A549 (cell line): ENCODE measurements around the gene ETNPPL. TPM values are rescaled to one million over a fixed set of nuclear protein-coding genes. Genes with fewer than 3 reads are reported as not detected.

Experiments
- ATAC-seq, 2 experiments: fragments of 200-7000 bp in 1 of 2; fragments of >200 bp in 1 of 2; cut with Nextera tagmentation in 1 of 2; cut with Tn5 transposase in 1 of 2; 3 replicates each; pipeline versions ENCODE4 v1.8.0 to v1.9.1; 2018 to 2020; ENCODE audit warnings: mild to moderate bottlenecking in 1 of 2, moderate library complexity in 1 of 2
- CTCF ChIA-PET: fragments of 300-600 bp; sonication (Branson Sonifier 250); formaldehyde crosslinking; extraction: SDS; loops from one replicate; lab custom pipeline; 2021; ENCODE audit warnings: antibody characterized with exemption, inconsistent platforms; lab: Yijun Ruan, JAX
- POLR2A ChIA-PET: fragments of 350-600 bp; formaldehyde crosslinking; extraction: SDS; loops from one replicate; lab custom pipeline; 2021; ENCODE audit warnings: antibody characterized with exemption, inconsistent platforms; lab: Yijun Ruan, JAX
- DNase-seq, 2 experiments: peaks; one replicate each; pipeline versions ENCODE4 v3.0.0 to v3.0.0-alpha.2; 2011 to 2016; ENCODE audit warnings: low read depth in 1 of 2, low spot score in 1 of 2
- FAIRE-seq: peaks from 2 replicates; lab custom pipeline; 2011; peaks lifted over from hg19 to GRCh38; lab: Jason Lieb, UNC
- H3K27ac ChIP-seq, 2 experiments: fragments of >200 bp; sonication (Bioruptor Twin); formaldehyde crosslinking; 3 replicates each; pipeline ENCODE4 v1.5.1; 2016 to 2017
- H3K4me1 ChIP-seq: fragments of >200 bp; sonication (Bioruptor Twin); formaldehyde crosslinking; 3 replicates; pipeline ENCODE4 v1.6.1; 2016
- H3K4me2 ChIP-seq: fragments of >200 bp; sonication (Bioruptor Twin); formaldehyde crosslinking; 3 replicates; pipeline ENCODE4 v1.6.1; 2016
- H3K4me3 ChIP-seq: fragments of >200 bp; sonication (Bioruptor Twin); formaldehyde crosslinking; 3 replicates; pipeline ENCODE4 v1.5.1; 2016
- H3K9me3 ChIP-seq: fragments of >200 bp; sonication (Bioruptor Twin); formaldehyde crosslinking; 3 replicates; pipeline ENCODE4 v1.6.1; 2016
- CHD4 ChIP-seq: fragments of 200-600 bp; sonication (generic); IDR thresholded peaks from 2 replicates; pipeline ENCODE4 v1.6.1; 2016; ENCODE audit warnings: antibody characterized with exemption, mild to moderate bottlenecking, borderline replicate concordance
- E2F6 ChIP-seq: IDR thresholded peaks from 2 replicates; pipeline ENCODE4 v1.6.1; 2012; ENCODE audit warnings: low read depth, borderline replicate concordance
- EHF ChIP-seq: fragments of 250-450 bp; sonication (Bioruptor Pico); IDR thresholded peaks from 2 replicates; pipeline ENCODE4 v1.5.0; 2020; ENCODE audit warnings: mild to moderate bottlenecking
- EHMT2 ChIP-seq: fragments of 200-600 bp; sonication (generic); IDR thresholded peaks from 2 replicates; pipeline ENCODE4 v1.6.1; 2016; ENCODE audit warnings: antibody characterized with exemption, low read depth, mild to moderate bottlenecking, moderate library complexity
- ESRRA ChIP-seq: fragments of 150-350 bp; IDR thresholded peaks from 2 replicates; pipeline ENCODE4 v1.6.1; 2014; ENCODE audit warnings: mild to moderate bottlenecking, low read length, borderline replicate concordance
- FOSL2 ChIP-seq, 2 experiments: fragments of 450-650 bp in 1 of 2; fragments of >200 bp in 1 of 2; sonication (Bioruptor Twin) in 1 of 2; formaldehyde crosslinking; IDR thresholded peaks; 2 replicates each; pipeline versions ENCODE4 v1.5.0 to v1.6.1; 2016 to 2020; ENCODE audit warnings: mild to moderate bottlenecking in 1 of 2, moderate library complexity in 1 of 2
- HMGXB4 ChIP-seq: fragments of 250-450 bp; sonication (Bioruptor Pico); IDR thresholded peaks from 2 replicates; pipeline ENCODE4 v1.5.0; 2021; ENCODE audit warnings: mild to moderate bottlenecking, moderate library complexity, borderline replicate concordance
- JUN ChIP-seq, 2 experiments: fragments of >200 bp; sonication (Bioruptor Twin); formaldehyde crosslinking; IDR thresholded peaks; 2 replicates in 1 of 2; 3 replicates in 1 of 2; pipeline ENCODE4 v1.6.1; 2016 to 2017
- MAFK ChIP-seq: fragments of 450-650 bp; IDR thresholded peaks from 2 replicates; pipeline ENCODE4 v1.6.1; 2014; ENCODE audit not compliant: partially characterized antibody
- MYC ChIP-seq: IDR thresholded peaks from 2 replicates; pipeline ENCODE4 v1.6.1; 2012; ENCODE audit warnings: mild to moderate bottlenecking, inconsistent platforms, low read length, improper control_type of control experiment, borderline replicate concordance
- NPAS2 ChIP-seq: fragments of 250-450 bp; sonication (Bioruptor Pico); IDR thresholded peaks from 2 replicates; pipeline ENCODE4 v1.8.0; 2022; ENCODE audit warnings: mild to moderate bottlenecking, moderate library complexity, borderline replicate concordance
- PBX3 ChIP-seq: IDR thresholded peaks from 2 replicates; pipeline ENCODE4 v1.6.1; 2012
- RARB ChIP-seq: fragments of 250-450 bp; sonication (Bioruptor Pico); IDR thresholded peaks from 2 replicates; pipeline ENCODE4 v1.8.0; 2021; ENCODE audit warnings: mild to moderate bottlenecking, moderate library complexity
- RFX5 ChIP-seq: fragments of 450-650 bp; IDR thresholded peaks from 2 replicates; pipeline ENCODE4 v1.7.1; 2014; ENCODE audit warnings: antibody characterized with exemption, mild to moderate bottlenecking, moderate library complexity
- RNF2 ChIP-seq: fragments of 200-600 bp; sonication (generic); IDR thresholded peaks from 2 replicates; pipeline ENCODE4 v1.6.1; 2016; ENCODE audit warnings: low read depth, mild to moderate bottlenecking, antibody characterized with exemption, moderate library complexity, borderline replicate concordance
- TFCP2L1 ChIP-seq: fragments of 250-450 bp; sonication (Bioruptor Pico); IDR thresholded peaks from 2 replicates; pipeline ENCODE4 v1.5.0; 2021; ENCODE audit warnings: mild to moderate bottlenecking
- ZFP36 ChIP-seq: fragments of 450-650 bp; IDR thresholded peaks from 2 replicates; pipeline ENCODE4 v1.6.1; 2014; ENCODE audit warnings: borderline replicate concordance; ENCODE audit not compliant: partially characterized antibody
- ZNF302 ChIP-seq: fragments of 250-450 bp; sonication (Bioruptor Pico); IDR thresholded peaks from 2 replicates; pipeline ENCODE4 v1.9.0; 2021; ENCODE audit warnings: inconsistent platforms, mild to moderate bottlenecking, moderate library complexity
- ZSCAN20 ChIP-seq: fragments of 250-450 bp; sonication (Bioruptor Pico); IDR thresholded peaks from 2 replicates; pipeline ENCODE4 v1.8.0; 2022; ENCODE audit warnings: mild to moderate bottlenecking, moderate library complexity
- WGBS: methylation state at CpG from one replicate; pipeline ENCODE4 v1.1.6; 2017; ENCODE audit errors: missing lambda C conversion rate; 5-methylcytosine and 5-hydroxymethylcytosine counted together
- polyA plus RNA-seq, 4 experiments: library from polyadenylated mRNA; depleted of rRNA in 3 of 4; stranded (reverse); fragments of >200 nt; fragmentation: RNase III in 1 of 4; extraction: RNeasy Plus Mini Kit Qiagen cat#74134 plus additional on column Dnase treatment in 1 of 4; gene quantifications; 2 replicates in 3 of 4; 3 replicates in 1 of 4; pipeline ENCODE4 v1.2.3, GENCODE V29; 2011 to 2017

Gene ETNPPL
- polyA plus RNA-seq, 2 of the 4 experiments (the other 2 are of a cell fraction), result not detected

GRCh38 chr4:108742451-108743420, 20.1 kb downstream of the ETNPPL start (continued):
- TF ChIP-seq PBX3 (no peak), EHMT2 (no peak), HMGXB4 (CRISPR knock-in tag) (no peak), TFCP2L1 (CRISPR knock-in tag) (no peak), ESRRA (no peak), RARB (CRISPR knock-in tag) (no peak), RNF2 (no peak), EHF (CRISPR knock-in tag) (no peak)

- H3K4me2 ChIP-seq, result no peak overlapping the region
- 40% methylated on average over 2 of the region's 2 CpGs for WGBS
- no peak overlapping the region for H3K27ac ChIP-seq
- no peak for FAIRE-seq
- CTCF ChIA-PET, result no interaction called here
- no peak for DNase-seq
- no peak overlapping the region for H3K4me3 ChIP-seq
- POLR2A ChIA-PET, result no interaction called here
- ATAC-seq, result no peak
- no peaks in the 10 kb centered on the region for H3K4me1 ChIP-seq
- H3K9me3 ChIP-seq, result no peaks in the 10 kb centered on the region
- TF ChIP-seq MAFK (peak; percentile 82), RFX5 (no peak)
Observed at GRCh38 chr4:108738003-108738706, 24.7 kb downstream of the ETNPPL start.

- H3K4me3 ChIP-seq, result no peak overlapping the region
- no peak for FAIRE-seq
- no peak overlapping the region for H3K27ac ChIP-seq
- TF ChIP-seq NPAS2 (CRISPR knock-in tag), result no peak
- no peak for TF ChIP-seq ZSCAN20 (CRISPR knock-in tag)
- TF ChIP-seq E2F6, result no peak
- TF ChIP-seq CHD4, result no peak
- TF ChIP-seq RNF2, result no peak
- no peak for TF ChIP-seq JUN (IDR thresholded peaks at IDR 0.05)
- no peak for TF ChIP-seq ZFP36
- no peak for TF ChIP-seq MYC
- no peak for TF ChIP-seq FOSL2 (IDR thresholded peaks at IDR 0.05)
- no peak for TF ChIP-seq FOSL2 (CRISPR knock-in tag; IDR thresholded peaks at IDR 0.05)
- TF ChIP-seq ZNF302 (CRISPR knock-in tag), result no peak
- TF ChIP-seq, all 56 proteins: peak for 0
- DNase-seq, result no peak
- peaks cover 5% of the 10 kb centered on the region; the same call in 1 of the 3 replicates for H3K9me3 ChIP-seq
- no peaks in the 10 kb centered on the region for H3K4me1 ChIP-seq
- 0% methylated on average over 3 of the region's 3 CpGs for WGBS
- ATAC-seq, result no peak
- POLR2A ChIA-PET, result no interaction called here
- H3K4me2 ChIP-seq, result no peak overlapping the region
- CTCF ChIA-PET, result no interaction called here
Observed at GRCh38 chr4:108731006-108731405, 31.8 kb downstream of the ETNPPL start.
